GM21526 (cell line): ENCODE results near the gene HSDL1.

ENCODE experiments used
- ATAC-seq: cut with Tn5 transposase; IDR thresholded peaks from one replicate; pipeline ENCODE4 v1.9.1; 2021; ENCODE audit warnings: moderate library complexity; ENCODE audit not compliant: unreplicated experiment, low FRiP score

HSDL1 gene

GRCh38 chr16:84176192-84177053 is 31.4 kb upstream of the HSDL1 start:
- ATAC-seq, result no peak

GRCh38 chr16:84175350-84176081 is 30.5 kb upstream of the HSDL1 start:
- peak; percentile 71 for ATAC-seq

GRCh38 chr16:84174396-84174795 is 29.4 kb upstream of the HSDL1 start:
- no peak for ATAC-seq

- no peak for ATAC-seq
Measured at GRCh38 chr16:84169765-84170310, 24.9 kb upstream of the HSDL1 start.

GRCh38 chr16:84166796-84167695 is 22.1 kb upstream of the HSDL1 start:
- no peak for ATAC-seq

GRCh38 chr16:84165746-84166145 is 20.8 kb upstream of the HSDL1 start:
- ATAC-seq, result no peak

- no peak for ATAC-seq
Measured at GRCh38 chr16:84161801-84162200, 16.8 kb upstream of the HSDL1 start.

- no peak for ATAC-seq
Measured at GRCh38 chr16:84161037-84161436, 16.1 kb upstream of the HSDL1 start.

GRCh38 chr16:84159800-84160199 is 14.8 kb upstream of the HSDL1 start:
- no peak for ATAC-seq

- no peak for ATAC-seq
Measured at GRCh38 chr16:84159007-84159406, 14.0 kb upstream of the HSDL1 start.

- ATAC-seq, result no peak
Measured at GRCh38 chr16:84156342-84156784, 11.4 kb upstream of the HSDL1 start.

- no peak for ATAC-seq
Measured at GRCh38 chr16:84155771-84156170, 10.8 kb upstream of the HSDL1 start.

- ATAC-seq, result no peak
Measured at GRCh38 chr16:84155226-84155625, 10.2 kb upstream of the HSDL1 start.

- ATAC-seq, result no peak
Measured at GRCh38 chr16:84153660-84154214, 8.8 kb upstream of the HSDL1 start.

- no peak for ATAC-seq
Measured at GRCh38 chr16:84150926-84151325, 5.9 kb upstream of the HSDL1 start.

GRCh38 chr16:84144209-84144858 is 643 bp downstream of the HSDL1 start:
- ATAC-seq, result peak; percentile 26

- no peak for ATAC-seq
Measured at GRCh38 chr16:84143784-84144199, 1.2 kb downstream of the HSDL1 start.

GRCh38 chr16:84143081-84143480 is 1.9 kb downstream of the HSDL1 start:
- no peak for ATAC-seq

GRCh38 chr16:84141143-84141670 is 3.8 kb downstream of the HSDL1 start:
- ATAC-seq, result no peak
